ENCODE data around the gene S100G. TPM values are rescaled to one million over a fixed set of nuclear protein-coding genes. Genes with fewer than 3 reads are reported as not detected.

The S100G gene
- total RNA-seq, 1 experiment from 2014 or later = not detected

DNA sequence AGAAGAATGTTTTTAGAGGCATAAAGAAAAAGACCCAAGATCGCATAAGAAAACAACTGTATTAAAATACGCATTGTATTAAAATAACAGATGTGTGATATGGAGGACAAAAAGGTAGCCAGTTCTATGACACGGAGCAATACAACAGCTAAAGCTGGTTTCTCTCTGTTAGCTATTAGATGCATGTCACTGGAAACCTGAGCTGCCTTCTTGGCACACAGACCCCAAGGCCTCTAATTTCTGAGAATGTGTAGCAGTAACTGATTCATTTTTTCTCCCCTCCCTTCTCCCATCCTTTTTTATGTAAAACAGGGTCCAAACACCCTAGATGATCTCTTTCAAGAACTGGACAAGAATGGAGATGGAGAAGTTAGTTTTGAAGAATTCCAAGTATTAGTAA, 4.1 kb downstream of the S100G start:
- intact Hi-C loops (cut with micrococcal nuclease) = no loop called here
- Histone ChIP-seq H3K4me3 (ENCODE audit: low read length) (no peak overlapping the region), H4K20me1 (ENCODE audit: low read length) (no peaks in the 10 kb centered on the region), H3K36me3 (ENCODE audit: low read depth, low read length) (peaks cover 1% of the 10 kb centered on the region; the same call in 1 of the 2 replicates), H3F3A (ENCODE audit: low read length, unreplicated experiment) (peaks cover 2% of the 10 kb centered on the region), H3K9ac (ENCODE audit: low read length) (peak overlapping the region; percentile 27; the same call in 1 of the 2 replicates), H3K9me2 (replicated peaks; ENCODE audit: low read length) (no peaks in the 10 kb centered on the region), H3K4me1 (ENCODE audit: insufficient read depth, low read length) (peaks cover 32% of the 10 kb centered on the region), H2AFZ (ENCODE audit: low read length) (no peak overlapping the region), H3K27ac (ENCODE audit: low read length) (peak overlapping the region; percentile 35), H3K79me2 (ENCODE audit: low read length) (no peaks in the 10 kb centered on the region), H3K9me3 (ENCODE audit: low read length) (no peaks in the 10 kb centered on the region), H3K4me2 (ENCODE audit: low read length) (no peak overlapping the region), H3K27me3 (ENCODE audit: low read length) (no peaks in the 10 kb centered on the region)
- POLR2A ChIA-PET (ENCODE audit: unreplicated experiment) = no interaction called here
- TF ChIP-seq, protein P1, sequence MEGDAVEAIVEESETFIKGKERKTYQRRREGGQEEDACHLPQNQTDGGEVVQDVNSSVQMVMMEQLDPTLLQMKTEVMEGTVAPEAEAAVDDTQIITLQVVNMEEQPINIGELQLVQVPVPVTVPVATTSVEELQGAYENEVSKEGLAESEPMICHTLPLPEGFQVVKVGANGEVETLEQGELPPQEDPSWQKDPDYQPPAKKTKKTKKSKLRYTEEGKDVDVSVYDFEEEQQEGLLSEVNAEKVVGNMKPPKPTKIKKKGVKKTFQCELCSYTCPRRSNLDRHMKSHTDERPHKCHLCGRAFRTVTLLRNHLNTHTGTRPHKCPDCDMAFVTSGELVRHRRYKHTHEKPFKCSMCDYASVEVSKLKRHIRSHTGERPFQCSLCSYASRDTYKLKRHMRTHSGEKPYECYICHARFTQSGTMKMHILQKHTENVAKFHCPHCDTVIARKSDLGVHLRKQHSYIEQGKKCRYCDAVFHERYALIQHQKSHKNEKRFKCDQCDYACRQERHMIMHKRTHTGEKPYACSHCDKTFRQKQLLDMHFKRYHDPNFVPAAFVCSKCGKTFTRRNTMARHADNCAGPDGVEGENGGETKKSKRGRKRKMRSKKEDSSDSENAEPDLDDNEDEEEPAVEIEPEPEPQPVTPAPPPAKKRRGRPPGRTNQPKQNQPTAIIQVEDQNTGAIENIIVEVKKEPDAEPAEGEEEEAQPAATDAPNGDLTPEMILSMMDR (conservative IDR thresholded peaks at IDR 0.05; ENCODE audit: low read depth, low read length) = no peak
- TF ChIP-seq EZH2 (IDR thresholded peaks at IDR 0.05; ENCODE audit: low read length, unreplicated experiment) (no peak), EZH2phosphoT487 (IDR thresholded peaks at IDR 0.05; ENCODE audit: borderline replicate concordance, low read length) (no peak)
- CTCF ChIA-PET = no interaction called here
- DNase-seq (no peak), ATAC-seq (0 out of 2 replicates have a peak, but pooled peaks have one; percentile 12)
- BruUV-seq (replicated peaks) = no TSS peak

DNA sequence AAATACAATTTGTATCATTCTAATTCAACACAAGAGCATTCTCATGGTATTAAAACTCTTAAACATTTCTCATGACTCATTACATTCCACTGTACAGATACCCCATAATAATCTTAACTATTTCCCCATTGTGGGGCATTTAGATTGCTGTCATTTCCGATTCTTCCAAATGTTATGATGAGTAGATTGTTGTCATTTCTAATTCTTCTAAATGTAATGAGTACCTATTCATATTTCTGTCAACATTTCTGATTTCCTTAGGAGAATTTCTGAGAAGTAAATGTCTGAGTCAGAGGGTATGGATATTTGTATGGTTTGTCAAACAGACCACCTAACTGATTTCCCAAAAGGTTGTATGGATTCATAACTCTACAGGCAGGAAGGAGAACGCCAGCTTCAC, 8.3 kb downstream of the S100G start:
- ATAC-seq = peak; percentile 75
- Histone ChIP-seq H3K4me1 (ENCODE audit: insufficient read depth, low read length) (peaks cover 54% of the 10 kb centered on the region), H3K27me3 (ENCODE audit: low read length) (no peaks in the 10 kb centered on the region), H3F3A (ENCODE audit: low read length, unreplicated experiment) (peaks cover 6% of the 10 kb centered on the region), H2AFZ (ENCODE audit: low read length) (no peak overlapping the region), H3K36me3 (ENCODE audit: low read depth, low read length) (0 out of 2 replicates have a peak, but pooled peaks cover 9% of the 10 kb centered on the region), H3K9ac (ENCODE audit: low read length) (peak overlapping the region; percentile 67), H3K4me3 (ENCODE audit: low read length) (no peak overlapping the region), H3K79me2 (ENCODE audit: low read length) (no peaks in the 10 kb centered on the region), H3K9me2 (replicated peaks; ENCODE audit: low read length) (no peaks in the 10 kb centered on the region), H3K4me2 (ENCODE audit: low read length) (peak overlapping the region; percentile 45; the same call in 1 of the 2 replicates), H3K9me3 (ENCODE audit: low read length) (no peaks in the 10 kb centered on the region), H4K20me1 (ENCODE audit: low read length) (no peaks in the 10 kb centered on the region), H3K27ac (ENCODE audit: low read length) (peak overlapping the region; percentile 97)
- intact Hi-C loops (cut with micrococcal nuclease) = loop anchor here (5.0 kb wide), 2 partner anchors 56 to 71 kb away; no protein-coding TSS in a partner anchor
- CTCF ChIA-PET = no interaction called here
- DNase-seq = peak; percentile 88
- no peak for TF ChIP-seq EZH2 (IDR thresholded peaks at IDR 0.05; ENCODE audit: low read length, unreplicated experiment)
- TF ChIP-seq, protein P1 (conservative IDR thresholded peaks at IDR 0.05; ENCODE audit: low read depth, low read length) = no peak
- TF ChIP-seq EZH2phosphoT487 (IDR thresholded peaks at IDR 0.05; ENCODE audit: borderline replicate concordance, low read length) = no peak
- no TSS peak for BruUV-seq (replicated peaks)
- POLR2A ChIA-PET (ENCODE audit: unreplicated experiment) = no interaction called here

DNA sequence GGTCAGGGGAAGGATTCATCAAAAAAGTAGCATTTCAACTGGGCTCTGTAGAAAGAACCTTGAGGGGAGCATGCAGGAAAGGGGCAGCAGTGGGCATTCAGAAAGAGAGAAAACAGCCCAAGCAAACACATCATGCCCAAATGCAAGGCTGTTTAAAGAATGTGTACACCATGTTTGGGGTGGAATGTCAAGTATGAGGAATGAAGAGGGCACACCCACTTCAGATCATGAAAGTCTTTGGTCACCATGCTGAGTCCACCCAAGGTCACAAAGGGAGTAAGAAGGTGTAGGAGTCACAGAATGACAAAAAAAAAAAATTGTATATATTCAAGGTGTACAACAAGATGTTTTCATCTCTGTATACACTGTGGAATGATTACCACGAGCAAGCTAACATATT, 9.4 kb downstream of the S100G start:
- intact Hi-C loops (cut with micrococcal nuclease) = loop anchor here (5.0 kb wide), 2 partner anchors 57 to 72 kb away; no protein-coding TSS in a partner anchor
- Histone ChIP-seq H3K4me1 (ENCODE audit: insufficient read depth, low read length) (peaks cover 53% of the 10 kb centered on the region), H3K9me3 (ENCODE audit: low read length) (no peaks in the 10 kb centered on the region), H3K4me2 (ENCODE audit: low read length) (no peak overlapping the region), H3K79me2 (ENCODE audit: low read length) (no peaks in the 10 kb centered on the region), H3K27ac (ENCODE audit: low read length) (peak overlapping the region; percentile 97), H3K9me2 (replicated peaks; ENCODE audit: low read length) (no peaks in the 10 kb centered on the region), H3K9ac (ENCODE audit: low read length) (peak overlapping the region; percentile 64), H3F3A (ENCODE audit: low read length, unreplicated experiment) (peaks cover 6% of the 10 kb centered on the region), H4K20me1 (ENCODE audit: low read length) (no peaks in the 10 kb centered on the region), H3K27me3 (ENCODE audit: low read length) (no peaks in the 10 kb centered on the region), H2AFZ (ENCODE audit: low read length) (no peak overlapping the region), H3K4me3 (ENCODE audit: low read length) (no peak overlapping the region), H3K36me3 (ENCODE audit: low read depth, low read length) (0 out of 2 replicates have a peak, but pooled peaks cover 9% of the 10 kb centered on the region)
- DNase-seq (no peak), ATAC-seq (no peak)
- ChIA-PET POLR2A (ENCODE audit: unreplicated experiment) (no interaction called here), CTCF (no interaction called here)
- no TSS peak for BruUV-seq (replicated peaks)
- TF ChIP-seq, protein P1 (conservative IDR thresholded peaks at IDR 0.05; ENCODE audit: low read depth, low read length) = no peak
- no peak for TF ChIP-seq EZH2phosphoT487 (IDR thresholded peaks at IDR 0.05; ENCODE audit: borderline replicate concordance, low read length)
